H1 (cell line): ENCODE data around the gene FGF4. TPM values are rescaled to one million over a fixed set of nuclear protein-coding genes. Genes with fewer than 3 reads are reported as not detected.

ENCODE experiments used
- CTCF ChIA-PET: fragments of 300-600 bp; sonication (Branson Sonifier 250); formaldehyde crosslinking; loops from one replicate; lab custom pipeline; 2021; ENCODE audit not compliant: partially characterized antibody; lab: Charles Lee
- POLR2A ChIA-PET: fragments of 300-600 bp; sonication (Branson Sonifier 250); formaldehyde crosslinking; loops from one replicate; lab custom pipeline; 2021; ENCODE audit warnings: inconsistent platforms; ENCODE audit not compliant: partially characterized antibody; lab: Charles Lee
- DNase-seq, 2 experiments: peaks; one replicate each; pipeline versions ENCODE4 v3.0.0 to v3.0.0-alpha.2; 2010 to 2022; ENCODE audit warnings: low spot score in 2 of 2, low read depth in 1 of 2, mixed read lengths in 1 of 2
- FAIRE-seq: peaks from 2 replicates; lab custom pipeline; 2011; peaks lifted over from hg19 to GRCh38; lab: Jason Lieb, UNC
- H2AFZ ChIP-seq: 2 replicates; pipeline ENCODE4 v1.8.1; 2012; ENCODE audit warnings: low read length, inconsistent platforms
- H2AK5ac ChIP-seq: 2 replicates; pipeline ENCODE4 v1.6.1; 2013; ENCODE audit warnings: low read depth, low read length
- H2BK120ac ChIP-seq: replicated peaks from 2 replicates; pipeline ENCODE3; 2013; ENCODE audit warnings: low read depth, low read length, inconsistent platforms
- H2BK12ac ChIP-seq: 2 replicates; pipeline ENCODE4 v1.6.1; 2013; ENCODE audit warnings: low read depth, low read length
- H2BK15ac ChIP-seq: 2 replicates; pipeline ENCODE4 v1.6.1; 2013; ENCODE audit warnings: low read length
- H2BK20ac ChIP-seq: 2 replicates; pipeline ENCODE4 v1.6.1; 2013; ENCODE audit warnings: low read length
- H2BK5ac ChIP-seq: 2 replicates; pipeline ENCODE4 v1.6.1; 2013; ENCODE audit warnings: low read depth, low read length
- H3K14ac ChIP-seq: 2 replicates; pipeline ENCODE4 v1.6.1; 2013; ENCODE audit warnings: inconsistent platforms; ENCODE audit not compliant: insufficient read length
- H3K18ac ChIP-seq: 2 replicates; pipeline ENCODE4 v1.6.1; 2013; ENCODE audit warnings: low read length; ENCODE audit errors: extremely low read depth
- H3K23ac ChIP-seq: 2 replicates; pipeline ENCODE4 v1.6.1; 2013; ENCODE audit warnings: inconsistent platforms; ENCODE audit not compliant: insufficient read length
- H3K23me2 ChIP-seq: 2 replicates; pipeline ENCODE4 v1.6.1; 2013; ENCODE audit warnings: low read depth, low read length
- H3K27ac ChIP-seq: 2 replicates; pipeline ENCODE4 v1.6.1; 2011; ENCODE audit warnings: low read depth, low read length, inconsistent platforms
- H3K27me3 ChIP-seq, 4 experiments: replicated peaks in 1 of 4; 1 replicate in 1 of 4; 2 replicates in 3 of 4; pipeline versions ENCODE4 v1.6.1 to v1.8.1; 2011 to 2013; ENCODE audit warnings: low read length in 3 of 4, mild to moderate bottlenecking in 3 of 4, inconsistent platforms in 2 of 4, mixed read lengths in 2 of 4, moderate library complexity in 1 of 4; ENCODE audit not compliant: control insufficient read depth in 3 of 4, insufficient read depth in 3 of 4; ENCODE audit errors: extremely low read depth in 1 of 4
- H3K36me3 ChIP-seq, 4 experiments: 2 replicates each; pipeline versions ENCODE4 v1.6.1 to v1.8.1; 2011 to 2013; ENCODE audit warnings: mild to moderate bottlenecking in 4 of 4, low read length in 3 of 4, moderate library complexity in 2 of 4, control low read depth in 1 of 4, inconsistent platforms in 1 of 4; ENCODE audit not compliant: insufficient read depth in 4 of 4, control insufficient read depth in 2 of 4
- H3K4ac ChIP-seq: replicated peaks from 2 replicates; pipeline ENCODE3; 2013; ENCODE audit warnings: low read length, low read depth, mixed read lengths, inconsistent platforms; ENCODE audit not compliant: insufficient read length
- H3K4me1 ChIP-seq, 4 experiments: replicated peaks in 1 of 4; 1 replicate in 1 of 4; 2 replicates in 3 of 4; pipeline versions ENCODE4 v1.6.1 to v1.8.1; 2011 to 2013; ENCODE audit warnings: low read length in 3 of 4, inconsistent platforms in 2 of 4, mixed read lengths in 1 of 4; ENCODE audit not compliant: insufficient read depth in 4 of 4, control insufficient read depth in 3 of 4
- H3K4me2 ChIP-seq, 2 experiments: 2 replicates each; pipeline versions ENCODE4 v1.6.1 to v1.8.1; 2011 to 2013; ENCODE audit warnings: low read depth in 2 of 2, low read length in 2 of 2, control low read depth in 1 of 2, inconsistent platforms in 1 of 2, mild to moderate bottlenecking in 1 of 2; ENCODE audit not compliant: insufficient read depth in 1 of 2
- H3K4me3 ChIP-seq, 4 experiments: fragments of 200-600, 300-600 bp in 1 of 4; sonication (generic), shearing (Covaris generic), sonication (Bioruptor Twin) in 1 of 4; 2 replicates each; pipeline versions ENCODE4 v1.5.1 to v1.8.1; 2011 to 2016; ENCODE audit warnings: low read length in 4 of 4, low read depth in 3 of 4, control low read depth in 2 of 4, inconsistent platforms in 2 of 4, mild to moderate bottlenecking in 2 of 4, mixed read lengths in 1 of 4, moderate library complexity in 1 of 4; ENCODE audit not compliant: insufficient read depth in 2 of 4; ENCODE audit errors: extremely low read depth in 1 of 4
- H3K56ac ChIP-seq: replicated peaks from 2 replicates; pipeline ENCODE3; 2013; ENCODE audit warnings: low read depth, mild to moderate bottlenecking, mixed read lengths, low read length, inconsistent platforms; ENCODE audit not compliant: insufficient read length
- H3K79me1 ChIP-seq: 2 replicates; pipeline ENCODE4 v1.6.1; 2013; ENCODE audit warnings: low read depth, low read length, control low read depth
- H3K79me2 ChIP-seq, 2 experiments: 2 replicates each; pipeline versions ENCODE4 v1.6.1 to v1.8.1; 2012 to 2013; ENCODE audit warnings: low read length in 2 of 2, mild to moderate bottlenecking in 2 of 2, inconsistent platforms in 1 of 2; ENCODE audit not compliant: insufficient read depth in 2 of 2, control insufficient read depth in 1 of 2
- H3K9ac ChIP-seq, 4 experiments: replicated peaks in 1 of 4; 1 replicate in 1 of 4; 2 replicates in 3 of 4; pipeline versions ENCODE4 v1.6.1 to v1.8.1; 2011 to 2013; ENCODE audit warnings: low read depth in 3 of 4, low read length in 3 of 4, control low read depth in 2 of 4, mild to moderate bottlenecking in 2 of 4, moderate library complexity in 2 of 4, inconsistent platforms in 1 of 4; ENCODE audit errors: extremely low read depth in 1 of 4
- H3K9me3 ChIP-seq, 2 experiments: 2 replicates each; pipeline versions ENCODE4 v1.6.1 to v1.8.1; 2012 to 2013; ENCODE audit warnings: mild to moderate bottlenecking in 2 of 2, moderate library complexity in 2 of 2, control low read depth in 1 of 2, inconsistent platforms in 1 of 2, low read depth in 1 of 2, low read length in 1 of 2, mixed read lengths in 1 of 2; ENCODE audit not compliant: insufficient read depth in 2 of 2
- H4K20me1 ChIP-seq, 2 experiments: replicated peaks in 1 of 2; 2 replicates each; pipeline versions ENCODE3 to v1.8.1; 2011 to 2013; ENCODE audit warnings: inconsistent platforms in 2 of 2, low read length in 2 of 2, mild to moderate bottlenecking in 1 of 2; ENCODE audit not compliant: insufficient read depth in 2 of 2, control insufficient read depth in 1 of 2
- H4K5ac ChIP-seq: 2 replicates; pipeline ENCODE4 v1.6.1; 2013; ENCODE audit warnings: low read length, low read depth, mixed read lengths, inconsistent platforms; ENCODE audit not compliant: insufficient read length
- H4K8ac ChIP-seq: 2 replicates; pipeline ENCODE4 v1.8.0; 2013; ENCODE audit warnings: mild to moderate bottlenecking, moderate library complexity, low read length, inconsistent platforms; ENCODE audit not compliant: insufficient read depth; ENCODE audit errors: extremely low read depth
- H4K91ac ChIP-seq: replicated peaks from 2 replicates; pipeline ENCODE3; 2013; ENCODE audit warnings: low read length, mixed read lengths, inconsistent platforms; ENCODE audit not compliant: insufficient read length
- ASH2L ChIP-seq: fragments of 200-600, 300-600 bp; sonication (generic); IDR thresholded peaks from one replicate; pipeline ENCODE4 v1.7.1; 2017; ENCODE audit warnings: low read length
- CBX8 ChIP-seq: fragments of 300-800, 300-1000 bp; sonication (generic); IDR thresholded peaks from 2 replicates; pipeline ENCODE4 v1.7.1; 2016; ENCODE audit warnings: low read depth, low read length, borderline replicate concordance
- CTBP2 ChIP-seq: IDR thresholded peaks from 2 replicates; pipeline ENCODE4 v1.7.0; 2011; ENCODE audit warnings: borderline replicate concordance, mild to moderate bottlenecking, moderate library complexity, mixed read lengths, low read length; ENCODE audit not compliant: insufficient read depth, insufficient read length
- E2F6 ChIP-seq: IDR thresholded peaks from 2 replicates; pipeline ENCODE4 v1.6.1; 2012; ENCODE audit warnings: inconsistent platforms
- GABPA ChIP-seq: IDR thresholded peaks from 2 replicates; pipeline ENCODE4 v1.6.1; 2011; ENCODE audit warnings: mild to moderate bottlenecking, low read length, moderate library complexity, borderline replicate concordance; ENCODE audit not compliant: insufficient read depth
- GTF2F1 ChIP-seq: IDR thresholded peaks from 2 replicates; pipeline ENCODE4 v1.6.1; 2012; ENCODE audit warnings: low read depth, low read length, improper control_type of control experiment, borderline replicate concordance
- JUND ChIP-seq: IDR thresholded peaks from 2 replicates; pipeline ENCODE4 v1.6.1; 2011; ENCODE audit warnings: mild to moderate bottlenecking, improper control_type of control experiment, low read length
- KDM1A ChIP-seq: fragments of 200-600, 300-600 bp; sonication (generic); IDR thresholded peaks from 2 replicates; pipeline ENCODE4 v1.7.1; 2016; ENCODE audit warnings: mild to moderate bottlenecking, low read length, borderline replicate concordance
- KDM4A ChIP-seq: IDR thresholded peaks from one replicate; pipeline ENCODE4 v1.7.1; 2012; ENCODE audit warnings: low read depth, mild to moderate bottlenecking, moderate library complexity, low read length, inconsistent platforms; ENCODE audit not compliant: severe bottlenecking
- RAD21 ChIP-seq, 2 experiments: IDR thresholded peaks in 1 of 2; conservative IDR thresholded peaks in 1 of 2; 2 replicates each; pipeline ENCODE4 v1.6.1; 2011; ENCODE audit warnings: low read depth in 2 of 2, low read length in 2 of 2, improper control_type of control experiment in 1 of 2, inconsistent platforms in 1 of 2, mild to moderate bottlenecking in 1 of 2, moderate library complexity in 1 of 2
- WGBS, 2 experiments: shearing (Covaris generic) in 1 of 2; methylation state at CpG; one replicate each; pipeline versions ENCODE4 v1.1.6 to v1.1.7; 2013 to 2015; ENCODE audit warnings: low lambda C conversion rate in 2 of 2, mixed read lengths in 2 of 2, inconsistent platforms in 1 of 2, low coverage in 1 of 2, missing lambda C conversion rate in 1 of 2; ENCODE audit not compliant: insufficient replicate concordance in 2 of 2, insufficient coverage in 1 of 2, insufficient read length in 1 of 2; ENCODE audit errors: extremely low coverage in 1 of 2, missing lambda C conversion rate in 1 of 2; 5-methylcytosine and 5-hydroxymethylcytosine counted together
- polyA plus RNA-seq, 7 experiments: library from polyadenylated mRNA; depleted of rRNA in 3 of 7; stranded (reverse) in 5 of 7; unstranded in 2 of 7; fragments of >200 nt in 5 of 7; fragments of 200-250 nt in 2 of 7; gene quantifications; 1 replicate in 5 of 7; 2 replicates in 1 of 7; 4 replicates in 1 of 7; pipeline versions ENCODE4 v1.2.1 to v1.2.3, GENCODE V29; 2011 to 2013; ENCODE audit warnings: missing spikeins in 2 of 7, mixed read lengths in 2 of 7
- total RNA-seq: library from RNA; stranded (reverse); fragmentation: NEBNext Ultra II Directional; extraction: Animal tissue kit (Norgen Biotek cat#: 25700); gene quantifications from 2 replicates; pipeline ENCODE4 v1.2.1, GENCODE V29; 2021

The FGF4 gene
- total and polyA plus RNA-seq, 2 of the 8 experiments (the other 6 are each of a cell fraction or from before 2014, with no cell fraction given) = 0.57 to 2.0 TPM

- no peak overlapping the region for H3K23ac ChIP-seq
- ChIA-PET CTCF (interaction anchor here (0.8 to 4.3 kb wide), 7 partner anchors 13 to 70 kb away, joined by 3 to 17 read pairs (median 5); no protein-coding TSS in a partner anchor), POLR2A (no interaction called here)
- H4K91ac ChIP-seq = no peak overlapping the region
- no peak overlapping the region for H2BK5ac ChIP-seq
- no peak overlapping the region for H2AK5ac ChIP-seq
- no peaks in the 10 kb centered on the region for H3K9me3 ChIP-seq
- peak overlapping the region; percentile 78 to 79 for H3K4me2 ChIP-seq
- peaks cover 0 to 2% of the 10 kb centered on the region in 2 experiments for H4K20me1 ChIP-seq
- FAIRE-seq (no peak), DNase-seq (peak in 1 of 2 experiments; percentile 69)
- H3K36me3 ChIP-seq = peaks cover 0 to 8% (median 0%) of the 10 kb centered on the region in 4 experiments; a peak in 1 of 8 replicates
- H4K8ac ChIP-seq = peak overlapping the region; percentile 92
- H3K79me2 ChIP-seq = no peaks in the 10 kb centered on the region
- H3K27ac ChIP-seq = no peak overlapping the region
- H3K56ac ChIP-seq = no peak overlapping the region
- no peak overlapping the region for H2BK12ac ChIP-seq
- peaks cover 18% of the 10 kb centered on the region; the same call in 1 of the 2 replicates for H3K23me2 ChIP-seq
- no peak overlapping the region for H4K5ac ChIP-seq
- no peak overlapping the region for H2AFZ ChIP-seq
- peaks cover 11 to 36% (median 28%) of the 10 kb centered on the region in 4 experiments for H3K4me1 ChIP-seq
- no peak overlapping the region for H3K9ac ChIP-seq
- H3K4ac ChIP-seq = no peak overlapping the region
- H3K27me3 ChIP-seq = peaks cover 20 to 50% (median 46%) of the 10 kb centered on the region in 4 experiments
- H2BK15ac ChIP-seq = no peak overlapping the region
- no peaks in the 10 kb centered on the region for H3K79me1 ChIP-seq
- no peak overlapping the region for H2BK120ac ChIP-seq
- peak overlapping the region; percentile 23 to 60 (median 36) for H3K4me3 ChIP-seq
- no peak overlapping the region for H3K14ac ChIP-seq
- no peak overlapping the region; the same call in 1 of the 2 replicates for H3K18ac ChIP-seq
- no peak overlapping the region for H2BK20ac ChIP-seq
- WGBS, 2 experiments = 6% methylated on average over 75 of the region's 107 CpGs; no CpG with 5 or more reads in 1 of the 2 experiments
- TF ChIP-seq KDM1A = no peak
- TF ChIP-seq E2F6 = 0 out of 2 replicates have a peak, but pooled peaks have one; percentile 8
- TF ChIP-seq KDM4A = peak; percentile 54
- TF ChIP-seq GTF2F1 = no peak
- no peak for TF ChIP-seq CBX8
- peak; percentile 20 for TF ChIP-seq ASH2L
- TF ChIP-seq CTBP2 = peak; percentile 32
- TF ChIP-seq RAD21 (IDR thresholded peaks at IDR 0.05 in 1 of 2, conservative IDR thresholded peaks at IDR 0.05 in 1 of 2; ENCODE audit: low read depth in 2 of 2, low read length in 2 of 2) = peak in 1 of 2 experiments; percentile 7; a peak in 1 of 4 replicates
- TF ChIP-seq JUND = no peak
- TF ChIP-seq GABPA = 0 out of 2 replicates have a peak, but pooled peaks have one; percentile 5
These were observed 583 bp downstream of the FGF4 start for GRCh38 chr11:69774354-69775162.
